Esophagus squamous epithelium (tissue), 4 donors: ENCODE data around the gene LRRC61.

Experiments used
- CTCF ChIP-seq, 6 experiments: fragments of 450-650 bp in 4 of 6; fragments of 200-600 bp in 2 of 6; sonication (generic) in 2 of 6; IDR thresholded peaks; one replicate each; pipeline ENCODE4 v1.5.1; 2016 to 2019; ENCODE audit warnings: antibody characterized with exemption in 6 of 6, mild to moderate bottlenecking in 4 of 6, moderate library complexity in 4 of 6
- POLR2A ChIP-seq, 4 donors: fragments of 450-650 bp; IDR thresholded peaks; one replicate each; pipeline ENCODE4 v1.6.1; 2017; ENCODE audit warnings: antibody characterized with exemption in 4 of 4, mild to moderate bottlenecking in 4 of 4, moderate library complexity in 3 of 4

DNA sequence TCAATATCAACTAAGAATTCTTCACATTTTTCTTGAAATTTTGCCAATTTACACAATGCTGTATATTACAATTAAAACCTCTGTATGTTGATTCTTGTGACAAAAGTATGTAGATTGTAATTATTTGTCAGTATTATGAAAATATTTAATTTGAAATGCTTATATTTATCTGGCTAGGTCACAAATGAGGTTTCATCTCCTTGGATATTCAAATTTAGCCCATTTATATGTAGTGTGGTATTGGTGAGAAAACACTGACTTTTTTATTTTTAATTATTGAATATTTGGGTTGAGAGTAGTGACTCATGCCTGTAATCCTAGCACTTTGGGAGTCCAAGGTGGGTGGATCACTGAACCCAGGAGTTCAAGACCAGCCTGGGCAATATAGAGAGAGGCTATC, 21.1 kb downstream of the LRRC61 start:
- TF ChIP-seq CTCF (IDR thresholded peaks at IDR 0.05) (no peak), POLR2A (IDR thresholded peaks at IDR 0.05) (no peak)
